Endothelial cell of umbilical vein (primary cell): ENCODE data around the gene QRICH2.

Experiments used
- EZH2 ChIP-seq: IDR thresholded peaks from 2 replicates; pipeline ENCODE4 v1.6.1; 2012; ENCODE audit warnings: borderline replicate concordance, low read depth, mild to moderate bottlenecking, moderate library complexity, low read length, inconsistent platforms; ENCODE audit not compliant: severe bottlenecking
- JUN ChIP-seq: IDR thresholded peaks from 2 replicates; pipeline ENCODE4 v1.6.1; 2011; ENCODE audit warnings: borderline replicate concordance, low read depth; ENCODE audit not compliant: insufficient read length, insufficient read depth
- MAX ChIP-seq: IDR thresholded peaks from 2 replicates; pipeline ENCODE4 v1.6.1; 2011; ENCODE audit not compliant: insufficient read depth, insufficient read length
- POLR2A ChIP-seq: IDR thresholded peaks from 2 replicates; pipeline ENCODE4 v1.6.1; 2012; ENCODE audit warnings: low read depth, mild to moderate bottlenecking, control low read depth, low read length
- POLR2AphosphoS5 ChIP-seq: IDR thresholded peaks from 2 replicates; pipeline ENCODE4 v1.6.1; 2012; ENCODE audit warnings: low read depth, mild to moderate bottlenecking, control low read depth, low read length, moderate library complexity; ENCODE audit not compliant: insufficient read depth
- TF ChIP-seq, protein P1 (sequence below), 2 donors: IDR thresholded peaks; 1 replicate in 1 of 2; 2 replicates in 1 of 2; pipeline ENCODE4 v1.5.1; 2011; ENCODE audit warnings: low read length in 2 of 2, mild to moderate bottlenecking in 2 of 2, moderate library complexity in 2 of 2, control low read depth in 1 of 2, inconsistent platforms in 1 of 2, low read depth in 1 of 2; ENCODE audit not compliant: insufficient read depth in 1 of 2; ENCODE audit errors: extremely low read depth in 1 of 2

DNA sequence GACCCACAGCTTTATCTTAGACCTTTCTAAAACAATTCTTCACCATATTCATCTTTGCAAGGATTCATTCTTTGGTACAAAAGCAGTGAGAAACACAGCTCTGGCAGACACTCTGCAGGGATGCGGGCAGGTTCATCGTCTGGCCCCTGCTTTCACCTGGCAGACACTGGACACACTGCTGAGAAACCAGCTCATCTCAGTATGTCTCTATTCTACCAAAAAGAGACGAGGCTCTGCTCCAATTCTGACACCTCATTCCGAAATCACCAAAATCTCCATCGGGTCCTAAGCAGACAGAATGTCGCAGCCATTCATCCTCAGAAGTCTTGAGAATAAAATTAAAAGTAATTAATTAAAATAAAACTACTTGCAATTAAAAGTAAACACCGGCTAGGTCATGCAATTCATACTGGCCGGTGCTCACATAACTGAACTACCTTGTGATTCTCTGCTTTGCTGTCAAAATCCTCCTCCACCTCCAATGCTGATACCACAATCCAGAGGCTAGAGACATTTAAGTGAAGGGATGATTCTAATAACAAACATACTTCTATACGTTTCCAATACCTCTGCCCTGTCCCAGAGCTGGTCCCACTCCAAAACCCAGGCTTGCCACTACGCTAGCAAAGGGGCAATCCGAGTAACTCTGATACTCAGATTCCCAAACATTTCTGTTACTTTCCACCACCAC lies 69.1 kb downstream of the QRICH2 start:
- TF ChIP-seq POLR2AphosphoS5, result no peak
- no peak for TF ChIP-seq EZH2
- no peak for TF ChIP-seq POLR2A
- TF ChIP-seq MAX, result no peak
- TF ChIP-seq, protein P1, sequence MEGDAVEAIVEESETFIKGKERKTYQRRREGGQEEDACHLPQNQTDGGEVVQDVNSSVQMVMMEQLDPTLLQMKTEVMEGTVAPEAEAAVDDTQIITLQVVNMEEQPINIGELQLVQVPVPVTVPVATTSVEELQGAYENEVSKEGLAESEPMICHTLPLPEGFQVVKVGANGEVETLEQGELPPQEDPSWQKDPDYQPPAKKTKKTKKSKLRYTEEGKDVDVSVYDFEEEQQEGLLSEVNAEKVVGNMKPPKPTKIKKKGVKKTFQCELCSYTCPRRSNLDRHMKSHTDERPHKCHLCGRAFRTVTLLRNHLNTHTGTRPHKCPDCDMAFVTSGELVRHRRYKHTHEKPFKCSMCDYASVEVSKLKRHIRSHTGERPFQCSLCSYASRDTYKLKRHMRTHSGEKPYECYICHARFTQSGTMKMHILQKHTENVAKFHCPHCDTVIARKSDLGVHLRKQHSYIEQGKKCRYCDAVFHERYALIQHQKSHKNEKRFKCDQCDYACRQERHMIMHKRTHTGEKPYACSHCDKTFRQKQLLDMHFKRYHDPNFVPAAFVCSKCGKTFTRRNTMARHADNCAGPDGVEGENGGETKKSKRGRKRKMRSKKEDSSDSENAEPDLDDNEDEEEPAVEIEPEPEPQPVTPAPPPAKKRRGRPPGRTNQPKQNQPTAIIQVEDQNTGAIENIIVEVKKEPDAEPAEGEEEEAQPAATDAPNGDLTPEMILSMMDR (IDR thresholded peaks at IDR 0.05; ENCODE audit: extremely low read depth in 1 of 2, insufficient read depth in 1 of 2, low read depth in 1 of 2, low read length in 2 of 2), result no peak
- no peak for TF ChIP-seq JUN
